ENCODE results near the gene EIF4A2. TPM values are rescaled to one million over a fixed set of nuclear protein-coding genes. Genes with fewer than 3 reads are reported as not detected.
A peak's percentile ranks its signal among the peaks of the same experiment; 100 is the strongest.

EIF4A2 gene
- total RNA-seq (621 and 911 TPM in 2 replicates), polyA plus RNA-seq (359 and 471 TPM in 2 replicates)

- Histone ChIP-seq H3K36me3 (peaks cover 40% of the 10 kb centered on the region), H3K4me1 (ENCODE audit: low read depth) (peaks cover 12% of the 10 kb centered on the region), H3K27me3 (no peaks in the 10 kb centered on the region), H3K27ac (peak within 1 kb of the TSS; percentile 99), H3K4me3 (peak within 1 kb of the TSS; percentile 79), H3K9me3 (ENCODE audit: low read depth) (no peaks in the 10 kb centered on the region)
- DNase-seq (ENCODE audit: low read depth in 1 of 2, low spot score in 1 of 2) = peak; percentile 93 to 94
- no peak for TF ChIP-seq CTCF (IDR thresholded peaks at IDR 0.05; ENCODE audit: low read depth, low read length)
Observed at GRCh38 chr3:186783058-186783730, at the start of gene EIF4A2. EIF4A2 (plus strand) TSS chr3:186783577; CDS start chr3:186783611, 34 bp downstream.

- TF ChIP-seq CTCF (IDR thresholded peaks at IDR 0.05; ENCODE audit: low read depth, low read length) = no peak
- Histone ChIP-seq H3K27ac (no peak overlapping the region), H3K9me3 (ENCODE audit: low read depth) (no peaks in the 10 kb centered on the region), H3K4me3 (no peak overlapping the region), H3K36me3 (no peaks in the 10 kb centered on the region), H3K27me3 (no peaks in the 10 kb centered on the region), H3K4me1 (ENCODE audit: low read depth) (no peaks in the 10 kb centered on the region)
- no peak for DNase-seq (ENCODE audit: low read depth in 1 of 2, low spot score in 1 of 2)
Observed at GRCh38 chr3:186742618-186743380, 40.6 kb upstream of the EIF4A2 start.

- DNase-seq (ENCODE audit: low read depth in 1 of 2, low spot score in 1 of 2) = no peak
Observed at GRCh38 chr3:186743666-186744065, 39.7 kb upstream of the EIF4A2 start.

GRCh38 chr3:186746008-186746407 is 37.4 kb upstream of the EIF4A2 start:
- Histone ChIP-seq H3K27me3 (no peaks in the 10 kb centered on the region), H3K36me3 (no peaks in the 10 kb centered on the region), H3K4me1 (ENCODE audit: low read depth) (no peaks in the 10 kb centered on the region), H3K27ac (peak overlapping the region; percentile 48), H3K9me3 (ENCODE audit: low read depth) (no peaks in the 10 kb centered on the region), H3K4me3 (no peak overlapping the region)
- no peak for TF ChIP-seq CTCF (IDR thresholded peaks at IDR 0.05; ENCODE audit: low read depth, low read length)
- DNase-seq (ENCODE audit: low read depth in 1 of 2, low spot score in 1 of 2) = peak; percentile 36 to 90

More at GRCh38 chr3:186743666-186744065, 39.7 kb upstream of the EIF4A2 start:
- no peaks in the 10 kb centered on the region for H3K36me3 ChIP-seq
- no peaks in the 10 kb centered on the region for H3K4me1 ChIP-seq (ENCODE audit: low read depth)
- no peak for TF ChIP-seq CTCF (IDR thresholded peaks at IDR 0.05; ENCODE audit: low read depth, low read length)
- no peak overlapping the region for H3K27ac ChIP-seq
- H3K9me3 ChIP-seq (ENCODE audit: low read depth) = no peaks in the 10 kb centered on the region
- no peak overlapping the region for H3K4me3 ChIP-seq
- H3K27me3 ChIP-seq = no peaks in the 10 kb centered on the region

- H3K36me3 ChIP-seq = no peaks in the 10 kb centered on the region
- no peak for TF ChIP-seq CTCF (IDR thresholded peaks at IDR 0.05; ENCODE audit: low read depth, low read length)
- H3K4me3 ChIP-seq = no peak overlapping the region
- no peaks in the 10 kb centered on the region for H3K27me3 ChIP-seq
- DNase-seq (ENCODE audit: low read depth in 1 of 2, low spot score in 1 of 2) = no peak
- no peaks in the 10 kb centered on the region for H3K9me3 ChIP-seq (ENCODE audit: low read depth)
- no peaks in the 10 kb centered on the region for H3K4me1 ChIP-seq (ENCODE audit: low read depth)
- H3K27ac ChIP-seq = no peak overlapping the region
Observed at GRCh38 chr3:186750316-186750715, 33.1 kb upstream of the EIF4A2 start.
